ENCODE data around the gene PTPRO. TPM values are rescaled to one million over a fixed set of nuclear protein-coding genes. Genes with fewer than 3 reads are reported as not detected.
A peak's percentile ranks its signal among the peaks of the same experiment; 100 is the strongest.

Gene PTPRO
- total and polyA plus RNA-seq, 2 donors = 2.9 to 3.9 TPM

- Histone ChIP-seq H3K4me1 (ENCODE audit: control insufficient read depth in 2 of 2, insufficient read depth in 2 of 2, low read length in 2 of 2) (no peaks in the 10 kb centered on the region), H3K27ac (ENCODE audit: low read depth in 1 of 2, low read length in 1 of 2) (no peak overlapping the region), H3K36me3 (ENCODE audit: control insufficient read depth in 2 of 2, insufficient read depth in 2 of 2, low read length in 1 of 2) (no peaks in the 10 kb centered on the region), H3K9me3 (ENCODE audit: control insufficient read depth in 2 of 2, insufficient read depth in 1 of 2, low read length in 1 of 2) (no peaks in the 10 kb centered on the region), H3K27me3 (ENCODE audit: control insufficient read depth in 2 of 2, insufficient read depth in 1 of 2, low read length in 1 of 2) (no peaks in the 10 kb centered on the region), H3K4me3 (ENCODE audit: low read length in 2 of 2) (no peak overlapping the region)
- DNase-seq (ENCODE audit: low read depth in 6 of 9, low spot score in 9 of 9) = peak in 1 of 9 donors; percentile 1
- WGBS = 17% methylated on average over 1 of the region's 1 CpG
These were observed 131.3 kb downstream of the PTPRO start for GRCh38 chr12:15453613-15454012.

- H3K9me3 ChIP-seq (ENCODE audit: control insufficient read depth in 2 of 2, insufficient read depth in 1 of 2, low read length in 1 of 2) = no peaks in the 10 kb centered on the region
- WGBS = 95% methylated on average over 1 of the region's 1 CpG
- no peak for DNase-seq (ENCODE audit: low read depth in 6 of 9, low spot score in 9 of 9)
- H3K27me3 ChIP-seq (ENCODE audit: control insufficient read depth in 2 of 2, insufficient read depth in 1 of 2, low read length in 1 of 2) = no peaks in the 10 kb centered on the region
- no peaks in the 10 kb centered on the region for H3K36me3 ChIP-seq (ENCODE audit: control insufficient read depth in 2 of 2, insufficient read depth in 2 of 2, low read length in 1 of 2)
- no peak overlapping the region for H3K4me3 ChIP-seq (ENCODE audit: low read length in 2 of 2)
- no peaks in the 10 kb centered on the region for H3K4me1 ChIP-seq (ENCODE audit: control insufficient read depth in 2 of 2, insufficient read depth in 2 of 2, low read length in 2 of 2)
- no peak overlapping the region for H3K27ac ChIP-seq (ENCODE audit: low read depth in 1 of 2, low read length in 1 of 2)
These were observed 135.7 kb downstream of the PTPRO start for GRCh38 chr12:15458008-15458407.

- no peak overlapping the region for H3K27ac ChIP-seq (ENCODE audit: low read depth in 1 of 2, low read length in 1 of 2)
- DNase-seq (ENCODE audit: low read depth in 6 of 9, low spot score in 9 of 9) = no peak
- H3K9me3 ChIP-seq (ENCODE audit: control insufficient read depth in 2 of 2, insufficient read depth in 1 of 2, low read length in 1 of 2) = no peaks in the 10 kb centered on the region
- H3K4me1 ChIP-seq (ENCODE audit: control insufficient read depth in 2 of 2, insufficient read depth in 2 of 2, low read length in 2 of 2) = no peaks in the 10 kb centered on the region
- H3K4me3 ChIP-seq (ENCODE audit: low read length in 2 of 2) = no peak overlapping the region
- WGBS = 86% methylated on average over 2 of the region's 2 CpGs
- no peaks in the 10 kb centered on the region for H3K27me3 ChIP-seq (ENCODE audit: control insufficient read depth in 2 of 2, insufficient read depth in 1 of 2, low read length in 1 of 2)
- no peaks in the 10 kb centered on the region for H3K36me3 ChIP-seq (ENCODE audit: control insufficient read depth in 2 of 2, insufficient read depth in 2 of 2, low read length in 1 of 2)
These were observed 146.6 kb downstream of the PTPRO start for GRCh38 chr12:15468911-15469310.

GRCh38 chr12:15469356-15469755 lies 147.0 kb downstream of the PTPRO start:
- Histone ChIP-seq H3K36me3 (ENCODE audit: control insufficient read depth in 2 of 2, insufficient read depth in 2 of 2, low read length in 1 of 2) (no peaks in the 10 kb centered on the region), H3K27ac (ENCODE audit: low read depth in 1 of 2, low read length in 1 of 2) (no peak overlapping the region), H3K9me3 (ENCODE audit: control insufficient read depth in 2 of 2, insufficient read depth in 1 of 2, low read length in 1 of 2) (no peaks in the 10 kb centered on the region), H3K4me1 (ENCODE audit: control insufficient read depth in 2 of 2, insufficient read depth in 2 of 2, low read length in 2 of 2) (no peaks in the 10 kb centered on the region), H3K4me3 (ENCODE audit: low read length in 2 of 2) (no peak overlapping the region), H3K27me3 (ENCODE audit: control insufficient read depth in 2 of 2, insufficient read depth in 1 of 2, low read length in 1 of 2) (no peaks in the 10 kb centered on the region)
- DNase-seq (ENCODE audit: low read depth in 6 of 9, low spot score in 9 of 9) = no peak
- WGBS = 79% methylated on average over 4 of the region's 4 CpGs

- Histone ChIP-seq H3K4me3 (ENCODE audit: low read length in 2 of 2) (no peak overlapping the region), H3K36me3 (ENCODE audit: control insufficient read depth in 2 of 2, insufficient read depth in 2 of 2, low read length in 1 of 2) (no peaks in the 10 kb centered on the region), H3K9me3 (ENCODE audit: control insufficient read depth in 2 of 2, insufficient read depth in 1 of 2, low read length in 1 of 2) (no peaks in the 10 kb centered on the region), H3K27me3 (ENCODE audit: control insufficient read depth in 2 of 2, insufficient read depth in 1 of 2, low read length in 1 of 2) (no peaks in the 10 kb centered on the region), H3K27ac (ENCODE audit: low read depth in 1 of 2, low read length in 1 of 2) (no peak overlapping the region), H3K4me1 (ENCODE audit: control insufficient read depth in 2 of 2, insufficient read depth in 2 of 2, low read length in 2 of 2) (no peaks in the 10 kb centered on the region)
- WGBS = 94% methylated on average over 2 of the region's 2 CpGs
- DNase-seq (ENCODE audit: low read depth in 6 of 9, low spot score in 9 of 9) = no peak
These were observed 149.7 kb downstream of the PTPRO start for GRCh38 chr12:15472036-15472435.

- Histone ChIP-seq H3K27me3 (ENCODE audit: control insufficient read depth in 2 of 2, insufficient read depth in 1 of 2, low read length in 1 of 2) (no peaks in the 10 kb centered on the region), H3K4me1 (ENCODE audit: control insufficient read depth in 2 of 2, insufficient read depth in 2 of 2, low read length in 2 of 2) (no peaks in the 10 kb centered on the region), H3K36me3 (ENCODE audit: control insufficient read depth in 2 of 2, insufficient read depth in 2 of 2, low read length in 1 of 2) (no peaks in the 10 kb centered on the region), H3K4me3 (ENCODE audit: low read length in 2 of 2) (no peak overlapping the region), H3K9me3 (ENCODE audit: control insufficient read depth in 2 of 2, insufficient read depth in 1 of 2, low read length in 1 of 2) (no peaks in the 10 kb centered on the region), H3K27ac (ENCODE audit: low read depth in 1 of 2, low read length in 1 of 2) (no peak overlapping the region)
- WGBS = 93% methylated on average over 6 of the region's 6 CpGs
- no peak for DNase-seq (ENCODE audit: low read depth in 6 of 9, low spot score in 9 of 9)
These were observed 152.5 kb downstream of the PTPRO start for GRCh38 chr12:15474766-15475165.

GRCh38 chr12:15477761-15478160 lies 155.5 kb downstream of the PTPRO start:
- 95% methylated on average over 1 of the region's 1 CpG for WGBS
- no peak overlapping the region for H3K4me3 ChIP-seq (ENCODE audit: low read length in 2 of 2)
- no peaks in the 10 kb centered on the region for H3K36me3 ChIP-seq (ENCODE audit: control insufficient read depth in 2 of 2, insufficient read depth in 2 of 2, low read length in 1 of 2)
- H3K4me1 ChIP-seq (ENCODE audit: control insufficient read depth in 2 of 2, insufficient read depth in 2 of 2, low read length in 2 of 2) = no peaks in the 10 kb centered on the region
- H3K27me3 ChIP-seq (ENCODE audit: control insufficient read depth in 2 of 2, insufficient read depth in 1 of 2, low read length in 1 of 2) = no peaks in the 10 kb centered on the region
- H3K9me3 ChIP-seq (ENCODE audit: control insufficient read depth in 2 of 2, insufficient read depth in 1 of 2, low read length in 1 of 2) = no peaks in the 10 kb centered on the region
- no peak overlapping the region for H3K27ac ChIP-seq (ENCODE audit: low read depth in 1 of 2, low read length in 1 of 2)
- no peak for DNase-seq (ENCODE audit: low read depth in 6 of 9, low spot score in 9 of 9)

GRCh38 chr12:15481846-15482245 lies 159.5 kb downstream of the PTPRO start:
- WGBS = 86% methylated on average over 2 of the region's 2 CpGs
- no peaks in the 10 kb centered on the region for H3K36me3 ChIP-seq (ENCODE audit: control insufficient read depth in 2 of 2, insufficient read depth in 2 of 2, low read length in 1 of 2)
- no peaks in the 10 kb centered on the region for H3K9me3 ChIP-seq (ENCODE audit: control insufficient read depth in 2 of 2, insufficient read depth in 1 of 2, low read length in 1 of 2)
- H3K27ac ChIP-seq (ENCODE audit: low read depth in 1 of 2, low read length in 1 of 2) = no peak overlapping the region
- DNase-seq (ENCODE audit: low read depth in 6 of 9, low spot score in 9 of 9) = no peak
- no peak overlapping the region for H3K4me3 ChIP-seq (ENCODE audit: low read length in 2 of 2)
- H3K27me3 ChIP-seq (ENCODE audit: control insufficient read depth in 2 of 2, insufficient read depth in 1 of 2, low read length in 1 of 2) = no peaks in the 10 kb centered on the region
- H3K4me1 ChIP-seq (ENCODE audit: control insufficient read depth in 2 of 2, insufficient read depth in 2 of 2, low read length in 2 of 2) = no peaks in the 10 kb centered on the region

- Histone ChIP-seq H3K36me3 (ENCODE audit: control insufficient read depth in 2 of 2, insufficient read depth in 2 of 2, low read length in 1 of 2) (no peaks in the 10 kb centered on the region), H3K27ac (ENCODE audit: low read depth in 1 of 2, low read length in 1 of 2) (no peak overlapping the region), H3K4me1 (ENCODE audit: control insufficient read depth in 2 of 2, insufficient read depth in 2 of 2, low read length in 2 of 2) (no peaks in the 10 kb centered on the region), H3K9me3 (ENCODE audit: control insufficient read depth in 2 of 2, insufficient read depth in 1 of 2, low read length in 1 of 2) (no peaks in the 10 kb centered on the region), H3K27me3 (ENCODE audit: control insufficient read depth in 2 of 2, insufficient read depth in 1 of 2, low read length in 1 of 2) (no peaks in the 10 kb centered on the region), H3K4me3 (ENCODE audit: low read length in 2 of 2) (no peak overlapping the region)
- DNase-seq (ENCODE audit: low read depth in 6 of 9, low spot score in 9 of 9) = no peak
- 92% methylated on average over 3 of the region's 3 CpGs for WGBS
These were observed 163.2 kb downstream of the PTPRO start for GRCh38 chr12:15485466-15485865.

GRCh38 chr12:15486859-15487258 lies 164.6 kb downstream of the PTPRO start:
- no peak for DNase-seq (ENCODE audit: low read depth in 6 of 9, low spot score in 9 of 9)
- no peaks in the 10 kb centered on the region for H3K4me1 ChIP-seq (ENCODE audit: control insufficient read depth in 2 of 2, insufficient read depth in 2 of 2, low read length in 2 of 2)
- no peaks in the 10 kb centered on the region for H3K9me3 ChIP-seq (ENCODE audit: control insufficient read depth in 2 of 2, insufficient read depth in 1 of 2, low read length in 1 of 2)
- WGBS = 90% methylated on average over 6 of the region's 6 CpGs
- no peaks in the 10 kb centered on the region for H3K36me3 ChIP-seq (ENCODE audit: control insufficient read depth in 2 of 2, insufficient read depth in 2 of 2, low read length in 1 of 2)
- no peak overlapping the region for H3K4me3 ChIP-seq (ENCODE audit: low read length in 2 of 2)
- H3K27me3 ChIP-seq (ENCODE audit: control insufficient read depth in 2 of 2, insufficient read depth in 1 of 2, low read length in 1 of 2) = no peaks in the 10 kb centered on the region
- H3K27ac ChIP-seq (ENCODE audit: low read depth in 1 of 2, low read length in 1 of 2) = no peak overlapping the region

Measured in thymus (tissue), 11 donors.